Measurements from ENCODE around the gene LDLRAD4.
"Not testable (repeated sequence)": the region's sequence is repeated elsewhere in the genome, so short reads cannot be mapped to it uniquely, and the experiment has no call there.

The LDLRAD4 gene

GRCh38 chr18:13485604-13486003 lies 267.0 kb downstream of the LDLRAD4 start:
- no peak for DNase-seq (ENCODE audit: low read depth in 2 of 2)

- no peak for DNase-seq (ENCODE audit: low read depth in 2 of 2)
These were observed 267.7 kb downstream of the LDLRAD4 start for GRCh38 chr18:13486284-13486683.

- DNase-seq (ENCODE audit: low read depth in 2 of 2) = no peak
These were observed 268.1 kb downstream of the LDLRAD4 start for GRCh38 chr18:13486686-13487085.

- DNase-seq (ENCODE audit: low read depth in 2 of 2) = no peak
These were observed 268.7 kb downstream of the LDLRAD4 start for GRCh38 chr18:13487237-13487636.

GRCh38 chr18:13488281-13488929 lies 269.8 kb downstream of the LDLRAD4 start:
- no peak for DNase-seq (ENCODE audit: low read depth in 2 of 2)

GRCh38 chr18:13489303-13489702 lies 270.7 kb downstream of the LDLRAD4 start:
- DNase-seq (ENCODE audit: low read depth in 2 of 2) = not testable (repeated sequence)

GRCh38 chr18:13491138-13491537 lies 272.6 kb downstream of the LDLRAD4 start:
- DNase-seq (ENCODE audit: low read depth in 2 of 2) = no peak

GRCh38 chr18:13492314-13492713 lies 273.8 kb downstream of the LDLRAD4 start:
- DNase-seq (ENCODE audit: low read depth in 2 of 2) = no peak

- no peak for DNase-seq (ENCODE audit: low read depth in 2 of 2)
These were observed 274.5 kb downstream of the LDLRAD4 start for GRCh38 chr18:13493079-13493478.

GRCh38 chr18:13493725-13494124 lies 275.2 kb downstream of the LDLRAD4 start:
- no peak for DNase-seq (ENCODE audit: low read depth in 2 of 2)

GRCh38 chr18:13494871-13495445 lies 276.4 kb downstream of the LDLRAD4 start:
- DNase-seq (ENCODE audit: low read depth in 2 of 2) = no peak

GRCh38 chr18:13495961-13496360 lies 277.4 kb downstream of the LDLRAD4 start:
- DNase-seq (ENCODE audit: low read depth in 2 of 2) = no peak

- no peak for DNase-seq (ENCODE audit: low read depth in 2 of 2)
These were observed 278.2 kb downstream of the LDLRAD4 start for GRCh38 chr18:13496691-13497281.

GRCh38 chr18:13499803-13500202 lies 281.2 kb downstream of the LDLRAD4 start:
- no peak for DNase-seq (ENCODE audit: low read depth in 2 of 2)

- no peak for DNase-seq (ENCODE audit: low read depth in 2 of 2)
These were observed 281.8 kb downstream of the LDLRAD4 start for GRCh38 chr18:13500227-13500865.

- DNase-seq (ENCODE audit: low read depth in 2 of 2) = no peak
These were observed 282.4 kb downstream of the LDLRAD4 start for GRCh38 chr18:13500869-13501542.

- DNase-seq (ENCODE audit: low read depth in 2 of 2) = no peak
These were observed 283.0 kb downstream of the LDLRAD4 start for GRCh38 chr18:13501543-13501887.

- peak; percentile 10 to 23 for DNase-seq (ENCODE audit: low read depth in 2 of 2)
These were observed 283.3 kb downstream of the LDLRAD4 start for GRCh38 chr18:13501891-13502290.

- DNase-seq (ENCODE audit: low read depth in 2 of 2) = no peak
These were observed 284.0 kb downstream of the LDLRAD4 start for GRCh38 chr18:13502585-13502984.

GRCh38 chr18:13503836-13504235 lies 285.3 kb downstream of the LDLRAD4 start:
- DNase-seq (ENCODE audit: low read depth in 2 of 2) = no peak

GRCh38 chr18:13505780-13506345 lies 287.3 kb downstream of the LDLRAD4 start:
- DNase-seq (ENCODE audit: low read depth in 2 of 2) = no peak

GRCh38 chr18:13510594-13510993 lies 292.0 kb downstream of the LDLRAD4 start:
- no peak for DNase-seq (ENCODE audit: low read depth in 2 of 2)

Measured in activated CD4-positive, alpha-beta T cell treated with anti-CD3 and anti-CD28 coated beads for 24 hours (primary cell).